PC-9 (cell line): ENCODE data around the gene SNAI3. TPM values are rescaled to one million over a fixed set of nuclear protein-coding genes. Genes with fewer than 3 reads are reported as not detected.

Experiments used
- BruUV-seq: library from RNA; stranded (reverse); fragments of 400-500 nt; replicated peaks from 2 replicates; lab custom pipeline; 2021; lab: Mats Ljungman, UMichigan
- CTCF ChIA-PET: fragments of 300-600 bp; sonication (Branson Sonifier 250); formaldehyde crosslinking; loops from one replicate; lab custom pipeline; 2022; ENCODE audit warnings: antibody characterized with exemption; lab: Charles Lee
- POLR2A ChIA-PET: fragments of 300-600 bp; sonication (Branson Sonifier 250); formaldehyde crosslinking; loops from one replicate; lab custom pipeline; 2022; ENCODE audit warnings: antibody characterized with exemption; ENCODE audit not compliant: unreplicated experiment; lab: Charles Lee
- DNase-seq, 2 experiments: peaks; one replicate each; pipeline versions ENCODE4 v3.0.0 to v3.0.0-alpha.2; 2015 to 2022; ENCODE audit warnings: mixed read lengths in 1 of 2
- H2AFZ ChIP-seq: fragments of 200-600 bp; sonication (generic); 2 replicates; pipeline ENCODE4 v1.8.1; 2017; ENCODE audit warnings: antibody characterized with exemption
- H3F3A ChIP-seq: fragments of 200-600 bp; sonication (generic); 2 replicates; pipeline ENCODE4 v1.8.1; 2017; ENCODE audit warnings: antibody characterized with exemption, mild to moderate bottlenecking, low read depth; ENCODE audit not compliant: insufficient read depth
- H3K27ac ChIP-seq: fragments of 200-600 bp; sonication (generic); 2 replicates; pipeline ENCODE4 v1.6.1; 2016; ENCODE audit warnings: mixed run types
- H3K27me3 ChIP-seq: fragments of 200-600 bp; sonication (generic); 2 replicates; pipeline ENCODE4 v1.6.1; 2016; ENCODE audit warnings: low read depth, mixed run types; ENCODE audit not compliant: insufficient read depth
- H3K36me3 ChIP-seq: fragments of 200-600 bp; sonication (generic); 2 replicates; pipeline ENCODE4 v1.6.1; 2016; ENCODE audit warnings: low read depth, mixed run types
- H3K4me1 ChIP-seq: fragments of 200-600 bp; sonication (generic); replicated peaks from 2 replicates; pipeline ENCODE4 v1.6.1; 2016; ENCODE audit warnings: mixed run types; ENCODE audit not compliant: insufficient read depth
- H3K4me2 ChIP-seq: fragments of 200-600 bp; sonication (generic); 2 replicates; pipeline ENCODE4 v1.6.1; 2017; ENCODE audit warnings: mixed run types
- H3K4me3 ChIP-seq: fragments of 200-600 bp; sonication (generic); 2 replicates; pipeline ENCODE4 v1.6.1; 2016; ENCODE audit warnings: mixed run types
- H3K79me2 ChIP-seq: fragments of 200-600 bp; sonication (generic); 2 replicates; pipeline ENCODE4 v1.6.1; 2017; ENCODE audit warnings: low read depth, mixed run types
- H3K9me2 ChIP-seq: fragments of 200-600 bp; sonication (generic); 2 replicates; pipeline ENCODE4 v1.8.1; 2017; ENCODE audit warnings: mild to moderate bottlenecking; ENCODE audit not compliant: insufficient read depth
- H3K9me3 ChIP-seq: fragments of 200-600 bp; sonication (generic); 2 replicates; pipeline ENCODE4 v1.8.1; 2016; ENCODE audit warnings: low read depth; ENCODE audit not compliant: insufficient read depth
- H4K20me1 ChIP-seq: fragments of 200-600 bp; sonication (generic); 2 replicates; pipeline ENCODE4 v1.8.1; 2017; ENCODE audit not compliant: insufficient read depth
- EZH2 ChIP-seq: fragments of 200-600 bp; sonication (generic); IDR thresholded peaks from 2 replicates; pipeline ENCODE4 v1.8.0; 2017; ENCODE audit warnings: antibody characterized with exemption, low read depth
- intact Hi-C: fragments of 100-400 bp; cut with micrococcal nuclease; formaldehyde crosslinking; loops from one replicate; pipeline ENCODE4 v1.10.0; 2022; ENCODE audit not compliant: unreplicated experiment
- total RNA-seq: library from RNA; stranded (reverse); gene quantifications from 2 replicates; pipeline ENCODE4 v1.2.3, GENCODE V29; 2021
- TF ChIP-seq, protein P1 (sequence below): fragments of 200-600 bp; sonication (generic); conservative IDR thresholded peaks from 2 replicates; pipeline ENCODE4 v1.6.1; 2017; ENCODE audit warnings: mixed run types, antibody characterized with exemption, mild to moderate bottlenecking, moderate library complexity

Gene SNAI3
- total RNA-seq, 1 experiment from 2014 or later = 1.3 TPM

DNA sequence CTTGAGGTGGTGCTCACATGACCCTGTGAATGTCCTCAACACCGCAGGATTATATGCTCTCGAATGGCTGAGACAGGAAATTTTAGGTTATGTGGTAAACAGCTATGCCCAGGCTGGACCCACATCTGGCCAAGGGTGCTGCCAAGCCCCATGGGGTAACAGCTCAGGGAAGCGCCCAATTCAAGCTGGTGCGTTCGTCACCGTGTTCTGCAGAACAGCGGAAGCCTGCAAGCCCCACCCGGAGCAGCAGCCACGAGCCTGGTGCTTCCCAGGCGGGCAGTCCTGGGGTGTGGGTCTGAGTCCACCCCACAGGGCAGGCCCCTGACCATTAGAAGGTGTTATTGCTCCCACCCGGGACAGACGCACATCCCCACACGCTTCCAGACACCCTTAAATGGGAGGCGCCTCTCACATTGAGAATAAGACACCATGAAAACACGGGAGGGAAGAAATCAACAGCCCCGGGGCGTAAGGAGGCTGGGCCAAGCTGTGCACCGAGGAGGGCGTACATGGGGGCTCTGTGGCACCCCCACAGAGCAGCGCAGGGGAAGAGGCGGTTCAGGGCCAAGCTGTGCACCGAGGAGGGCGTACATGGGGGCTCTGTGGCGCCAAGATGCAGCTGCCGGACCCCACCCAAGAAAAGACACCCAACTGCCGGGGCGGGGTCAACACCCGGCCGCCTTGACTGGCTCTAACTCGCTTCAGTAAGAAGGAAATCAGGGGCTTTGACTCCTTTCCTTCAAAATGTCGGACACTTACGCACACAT, 32.5 kb downstream of the SNAI3 start:
- Histone ChIP-seq H3K27me3 (no peaks in the 10 kb centered on the region), H3K79me2 (no peaks in the 10 kb centered on the region), H4K20me1 (peaks cover 12% of the 10 kb centered on the region), H3K27ac (no peak overlapping the region), H3K4me1 (no peaks in the 10 kb centered on the region), H3K4me3 (no peak overlapping the region), H3K4me2 (no peak overlapping the region), H3K9me3 (no peaks in the 10 kb centered on the region), H3K9me2 (no peaks in the 10 kb centered on the region), H2AFZ (no peak overlapping the region), H3K36me3 (no peaks in the 10 kb centered on the region), H3F3A (peaks cover 18% of the 10 kb centered on the region; the same call in 1 of the 2 replicates)
- no peak for TF ChIP-seq EZH2
- TF ChIP-seq, protein P1, sequence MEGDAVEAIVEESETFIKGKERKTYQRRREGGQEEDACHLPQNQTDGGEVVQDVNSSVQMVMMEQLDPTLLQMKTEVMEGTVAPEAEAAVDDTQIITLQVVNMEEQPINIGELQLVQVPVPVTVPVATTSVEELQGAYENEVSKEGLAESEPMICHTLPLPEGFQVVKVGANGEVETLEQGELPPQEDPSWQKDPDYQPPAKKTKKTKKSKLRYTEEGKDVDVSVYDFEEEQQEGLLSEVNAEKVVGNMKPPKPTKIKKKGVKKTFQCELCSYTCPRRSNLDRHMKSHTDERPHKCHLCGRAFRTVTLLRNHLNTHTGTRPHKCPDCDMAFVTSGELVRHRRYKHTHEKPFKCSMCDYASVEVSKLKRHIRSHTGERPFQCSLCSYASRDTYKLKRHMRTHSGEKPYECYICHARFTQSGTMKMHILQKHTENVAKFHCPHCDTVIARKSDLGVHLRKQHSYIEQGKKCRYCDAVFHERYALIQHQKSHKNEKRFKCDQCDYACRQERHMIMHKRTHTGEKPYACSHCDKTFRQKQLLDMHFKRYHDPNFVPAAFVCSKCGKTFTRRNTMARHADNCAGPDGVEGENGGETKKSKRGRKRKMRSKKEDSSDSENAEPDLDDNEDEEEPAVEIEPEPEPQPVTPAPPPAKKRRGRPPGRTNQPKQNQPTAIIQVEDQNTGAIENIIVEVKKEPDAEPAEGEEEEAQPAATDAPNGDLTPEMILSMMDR = no peak
- CTCF ChIA-PET = no interaction called here
- BruUV-seq = no TSS peak
- intact Hi-C loops = no loop called here
- POLR2A ChIA-PET = interaction anchor here (0.7 kb wide), 1 partner anchor 587 kb away, joined by 3 read pairs; no protein-coding TSS in a partner anchor
- DNase-seq = no peak

DNA sequence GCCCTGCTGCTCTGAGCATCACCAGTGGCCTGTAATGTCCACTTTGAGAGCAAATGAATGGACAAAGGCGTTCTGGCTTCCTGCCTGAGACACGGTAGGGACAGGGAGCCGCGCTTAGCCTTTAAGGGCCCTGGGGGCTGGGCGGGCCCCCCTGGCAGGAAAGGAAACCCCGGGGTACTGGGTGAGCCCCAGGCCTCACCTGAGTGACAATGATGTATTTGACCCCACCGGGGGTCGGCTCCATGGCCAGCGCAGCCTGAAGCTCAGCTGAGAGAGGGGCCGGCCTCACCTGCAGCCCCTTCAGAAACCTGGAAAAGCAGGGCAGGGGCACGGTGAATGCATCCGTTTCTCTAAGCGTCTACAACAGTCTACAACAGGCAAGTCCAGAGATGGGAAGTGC, 33.2 kb downstream of the SNAI3 start:
- no peak overlapping the region for H3K4me3 ChIP-seq

DNA sequence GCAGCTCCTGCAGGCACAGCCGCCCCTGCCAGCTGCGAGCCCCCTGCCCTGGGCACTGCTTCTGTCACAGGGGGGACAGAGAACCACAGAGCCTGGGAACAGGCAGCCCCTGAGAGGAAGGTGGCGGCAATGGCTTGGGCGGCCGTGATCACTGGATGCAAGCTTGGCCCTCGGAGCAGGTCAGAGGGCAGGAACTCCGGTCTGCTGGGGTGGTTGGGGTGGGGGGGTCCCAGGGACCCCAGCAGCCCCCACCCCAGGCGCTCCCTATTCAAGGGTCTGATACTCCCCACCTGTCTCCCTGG, 33.6 kb downstream of the SNAI3 start:
- Histone ChIP-seq H3K4me2 (no peak overlapping the region), H3K9me3 (no peaks in the 10 kb centered on the region), H4K20me1 (peaks cover 12% of the 10 kb centered on the region), H3K36me3 (no peaks in the 10 kb centered on the region), H3F3A (peaks cover 18% of the 10 kb centered on the region; the same call in 1 of the 2 replicates), H3K9me2 (no peaks in the 10 kb centered on the region), H2AFZ (no peak overlapping the region), H3K4me1 (no peaks in the 10 kb centered on the region), H3K4me3 (no peak overlapping the region), H3K27me3 (no peaks in the 10 kb centered on the region), H3K27ac (no peak overlapping the region), H3K79me2 (no peaks in the 10 kb centered on the region)
- CTCF ChIA-PET = no interaction called here
- POLR2A ChIA-PET = no interaction called here
- no TSS peak for BruUV-seq
- no peak for DNase-seq
- TF ChIP-seq, protein P1 = no peak
- no peak for TF ChIP-seq EZH2
- intact Hi-C loops = no loop called here

More for the DNA sequence above, 33.2 kb downstream of the SNAI3 start:
- BruUV-seq = no TSS peak
- Histone ChIP-seq H3K9me3 (no peaks in the 10 kb centered on the region), H3K27ac (no peak overlapping the region), H3K4me1 (no peaks in the 10 kb centered on the region), H2AFZ (no peak overlapping the region), H3K36me3 (no peaks in the 10 kb centered on the region), H3K27me3 (no peaks in the 10 kb centered on the region), H3K79me2 (no peaks in the 10 kb centered on the region), H4K20me1 (peaks cover 12% of the 10 kb centered on the region), H3F3A (peaks cover 18% of the 10 kb centered on the region; the same call in 1 of the 2 replicates), H3K9me2 (no peaks in the 10 kb centered on the region), H3K4me2 (no peak overlapping the region)
- intact Hi-C loops = no loop called here
- ChIA-PET POLR2A (interaction anchor here (0.7 kb wide), 1 partner anchor 587 kb away, joined by 3 read pairs; no protein-coding TSS in a partner anchor), CTCF (no interaction called here)
- DNase-seq = no peak
- no peak for TF ChIP-seq EZH2
- TF ChIP-seq, protein P1 = no peak
